Natural killer cell (primary cell): Measurements from ENCODE around the gene PNMA5. TPM values are rescaled to one million over a fixed set of nuclear protein-coding genes. Genes with fewer than 3 reads are reported as not detected.

Experiments used
- ATAC-seq, 3 donors: fragments of 150-1000 bp in 2 of 3; fragments of 200-7000 bp in 1 of 3; cut with Tn5 transposase; 1 replicate in 1 of 3; 2 replicates in 2 of 3; pipeline ENCODE4 v1.10.0; 2021; ENCODE audit warnings: mild to moderate bottlenecking in 2 of 3, moderate library complexity in 2 of 3
- DNase-seq, 2 donors: peaks; one replicate each; pipeline versions ENCODE4 v3.0.0 to v3.0.0-alpha.2; 2013 to 2021; ENCODE audit warnings: mixed read lengths in 1 of 2
- H3K27ac ChIP-seq: one replicate; pipeline ENCODE4 v1.5.1; 2013; ENCODE audit warnings: mild to moderate bottlenecking, low read length
- H3K27me3 ChIP-seq: one replicate; pipeline ENCODE4 v1.6.1; 2013; ENCODE audit warnings: low read length; ENCODE audit not compliant: control insufficient read depth, insufficient read depth
- H3K36me3 ChIP-seq: one replicate; pipeline ENCODE4 v1.6.1; 2013; ENCODE audit warnings: low read length; ENCODE audit not compliant: control insufficient read depth, insufficient read depth
- H3K4me1 ChIP-seq: one replicate; pipeline ENCODE4 v1.6.1; 2013; ENCODE audit warnings: low read length; ENCODE audit not compliant: control insufficient read depth, insufficient read depth
- H3K4me3 ChIP-seq: one replicate; pipeline ENCODE4 v1.5.1; 2013; ENCODE audit warnings: low read length
- H3K9me3 ChIP-seq: one replicate; pipeline ENCODE4 v1.6.1; 2013; ENCODE audit warnings: low read length; ENCODE audit not compliant: control insufficient read depth, insufficient read depth
- H3K27ac Mint-ChIP-seq, 2 donors: one replicate each; pipeline ENCODE4 v1.8.0; 2022; ENCODE audit warnings: mild to moderate bottlenecking in 2 of 2, mixed read lengths in 2 of 2, moderate library complexity in 1 of 2
- H3K27me3 Mint-ChIP-seq, 2 donors: one replicate each; pipeline ENCODE4 v1.8.0; 2022; ENCODE audit warnings: low read depth in 2 of 2, mixed read lengths in 2 of 2
- H3K36me3 Mint-ChIP-seq: one replicate; pipeline ENCODE4 v1.8.0; 2022; ENCODE audit warnings: mixed read lengths
- H3K4me1 Mint-ChIP-seq, 2 donors: one replicate each; pipeline ENCODE4 v1.8.0; 2022; ENCODE audit warnings: mixed read lengths in 2 of 2
- H3K4me3 Mint-ChIP-seq: one replicate; pipeline ENCODE4 v1.8.0; 2022; ENCODE audit warnings: mild to moderate bottlenecking, moderate library complexity, mixed read lengths
- H3K9me3 Mint-ChIP-seq, 2 donors: one replicate each; pipeline ENCODE4 v1.8.0; 2022; ENCODE audit warnings: mixed read lengths in 2 of 2
- WGBS: methylation state at CpG from one replicate; pipeline ENCODE4 v1.1.7; 2013; ENCODE audit warnings: missing lambda C conversion rate; ENCODE audit not compliant: insufficient coverage; 5-methylcytosine and 5-hydroxymethylcytosine counted together
- intact Hi-C: fragments of 100-400 bp; cut with micrococcal nuclease; formaldehyde crosslinking; loops from one replicate; pipeline ENCODE4 v1.14.2; 2022
- total RNA-seq, 4 donors: library from RNA; stranded (reverse); fragments of 120-200 nt in 1 of 4; gene quantifications; one replicate each; pipeline versions ENCODE4 v1.2.3 to v1.2.4, GENCODE V29; 2013 to 2022
- TF ChIP-seq, protein P1 (sequence below): fragments of 200-600 bp; IDR thresholded peaks from one replicate; pipeline ENCODE4 v1.8.0; 2022; ENCODE audit warnings: antibody characterized with exemption

The PNMA5 gene
- total RNA-seq, 3 donors from 2014 or later (not counting 1 experiment from before 2014, with no cell fraction given): not detected

- 100% methylated on average over 4 of the region's 6 CpGs for WGBS
- intact Hi-C loops: no loop called here
- no peak for ATAC-seq
These were observed 43.1 kb downstream of the PNMA5 start for GRCh38 chrX:152950786-152951185.

DNA sequence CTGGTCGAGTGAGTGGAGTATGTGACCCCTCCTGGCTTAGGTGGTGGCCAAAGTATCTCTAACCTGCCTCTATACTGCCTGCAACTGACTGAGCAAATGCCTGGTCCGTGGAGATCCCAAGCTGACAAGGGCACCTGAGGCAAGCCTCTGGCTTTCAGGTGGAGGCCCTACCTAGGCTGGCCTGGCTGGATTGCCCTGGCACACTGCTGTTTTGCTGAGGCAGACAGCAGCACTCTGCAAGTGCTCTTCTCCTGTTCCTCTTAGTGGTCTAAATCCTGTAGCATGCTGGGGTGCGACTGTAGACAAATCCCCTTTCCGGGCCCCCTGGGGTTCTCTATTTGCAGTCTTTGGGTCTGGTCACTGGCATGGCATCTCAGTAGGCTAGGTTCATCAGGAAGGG, 44.8 kb downstream of the PNMA5 start:
- Histone ChIP-seq H3K27ac (no peak overlapping the region), H3K4me3 (no peak overlapping the region), H3K9me3 (no peaks in the 10 kb centered on the region), H3K27me3 (no peaks in the 10 kb centered on the region), H3K4me1 (no peaks in the 10 kb centered on the region), H3K36me3 (no peaks in the 10 kb centered on the region)
- no peak for DNase-seq
- TF ChIP-seq, protein P1, sequence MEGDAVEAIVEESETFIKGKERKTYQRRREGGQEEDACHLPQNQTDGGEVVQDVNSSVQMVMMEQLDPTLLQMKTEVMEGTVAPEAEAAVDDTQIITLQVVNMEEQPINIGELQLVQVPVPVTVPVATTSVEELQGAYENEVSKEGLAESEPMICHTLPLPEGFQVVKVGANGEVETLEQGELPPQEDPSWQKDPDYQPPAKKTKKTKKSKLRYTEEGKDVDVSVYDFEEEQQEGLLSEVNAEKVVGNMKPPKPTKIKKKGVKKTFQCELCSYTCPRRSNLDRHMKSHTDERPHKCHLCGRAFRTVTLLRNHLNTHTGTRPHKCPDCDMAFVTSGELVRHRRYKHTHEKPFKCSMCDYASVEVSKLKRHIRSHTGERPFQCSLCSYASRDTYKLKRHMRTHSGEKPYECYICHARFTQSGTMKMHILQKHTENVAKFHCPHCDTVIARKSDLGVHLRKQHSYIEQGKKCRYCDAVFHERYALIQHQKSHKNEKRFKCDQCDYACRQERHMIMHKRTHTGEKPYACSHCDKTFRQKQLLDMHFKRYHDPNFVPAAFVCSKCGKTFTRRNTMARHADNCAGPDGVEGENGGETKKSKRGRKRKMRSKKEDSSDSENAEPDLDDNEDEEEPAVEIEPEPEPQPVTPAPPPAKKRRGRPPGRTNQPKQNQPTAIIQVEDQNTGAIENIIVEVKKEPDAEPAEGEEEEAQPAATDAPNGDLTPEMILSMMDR: no peak
- ATAC-seq: no peak
- no peak overlapping the region for H3K4me3 Mint-ChIP-seq
- no peaks in the 10 kb centered on the region for H3K4me1 Mint-ChIP-seq
- 85% methylated on average over 4 of the region's 4 CpGs for WGBS
- no peaks in the 10 kb centered on the region for H3K36me3 Mint-ChIP-seq
- no peak overlapping the region for H3K27ac Mint-ChIP-seq
- no peaks in the 10 kb centered on the region for H3K9me3 Mint-ChIP-seq
- intact Hi-C loops: no loop called here
- peaks cover 0 to 8% of the 10 kb centered on the region in 2 donors for H3K27me3 Mint-ChIP-seq

More at GRCh38 chrX:152950786-152951185, 43.1 kb downstream of the PNMA5 start:
- Histone ChIP-seq H3K27ac (no peak overlapping the region), H3K4me1 (no peaks in the 10 kb centered on the region), H3K9me3 (no peaks in the 10 kb centered on the region), H3K36me3 (no peaks in the 10 kb centered on the region), H3K4me3 (no peak overlapping the region), H3K27me3 (no peaks in the 10 kb centered on the region)
- H3K27ac Mint-ChIP-seq: no peak overlapping the region
- no peak overlapping the region for H3K4me3 Mint-ChIP-seq
- H3K27me3 Mint-ChIP-seq: peaks cover 0 to 8% of the 10 kb centered on the region in 2 donors
- H3K9me3 Mint-ChIP-seq: no peaks in the 10 kb centered on the region
- H3K4me1 Mint-ChIP-seq: no peaks in the 10 kb centered on the region
- TF ChIP-seq, protein P1: no peak
- DNase-seq: no peak
- no peaks in the 10 kb centered on the region for H3K36me3 Mint-ChIP-seq

DNA sequence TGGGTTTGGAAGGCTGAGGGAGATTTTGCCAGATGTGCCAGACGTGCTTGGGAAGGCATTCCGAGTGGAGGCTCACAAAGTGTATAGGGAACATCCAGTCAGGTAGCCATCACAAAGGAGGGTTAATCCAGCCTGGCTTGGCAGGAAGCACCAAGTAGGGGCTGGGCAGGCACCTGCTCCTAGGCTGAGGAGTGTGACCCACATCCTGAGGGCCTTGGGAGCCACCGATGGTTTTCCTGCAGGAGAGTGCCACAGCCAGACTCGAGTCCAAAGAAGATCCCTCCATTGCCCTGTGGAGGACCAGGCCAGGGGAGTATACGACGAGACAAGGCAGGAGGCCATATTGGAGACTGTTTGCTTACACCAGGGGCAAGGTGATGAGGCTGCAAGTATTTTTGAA, 47.2 kb downstream of the PNMA5 start:
- Mint-ChIP-seq H3K9me3 (no peaks in the 10 kb centered on the region), H3K27ac (no peak overlapping the region), H3K4me1 (peaks cover 0 to under 1% of the 10 kb centered on the region in 2 donors), H3K36me3 (no peaks in the 10 kb centered on the region), H3K27me3 (peaks cover 0 to 8% of the 10 kb centered on the region in 2 donors), H3K4me3 (no peak overlapping the region)
- no peak for ATAC-seq
- intact Hi-C loops: no loop called here
- Histone ChIP-seq H3K27me3 (no peaks in the 10 kb centered on the region), H3K27ac (no peak overlapping the region), H3K9me3 (no peaks in the 10 kb centered on the region), H3K36me3 (no peaks in the 10 kb centered on the region), H3K4me1 (peaks cover 7% of the 10 kb centered on the region), H3K4me3 (no peak overlapping the region)
- TF ChIP-seq, protein P1: no peak
- 94% methylated on average over 6 of the region's 6 CpGs for WGBS
- no peak for DNase-seq
